HCT116 (cell line): ENCODE results near the gene LCE1C. TPM values are rescaled to one million over a fixed set of nuclear protein-coding genes. Genes with fewer than 3 reads are reported as not detected.

Experiments used
- ATAC-seq: fragments of 200-7000 bp; cut with Tn5 transposase; 2 replicates; pipeline ENCODE4 v1.9.1; 2020; ENCODE audit warnings: mild to moderate bottlenecking, moderate library complexity
- BruUV-seq: library from RNA; stranded (reverse); fragments of 400-500 nt; replicated peaks from 2 replicates; lab custom pipeline; 2021; lab: Mats Ljungman, UMichigan
- CTCF ChIA-PET: fragments of 300-600 bp; sonication (Branson Sonifier 250); formaldehyde crosslinking; loops from one replicate; lab custom pipeline; 2021; ENCODE audit warnings: antibody characterized with exemption; lab: Charles Lee
- POLR2A ChIA-PET: fragments of 300-600, 350-600 bp; sonication (Branson Sonifier 250); formaldehyde crosslinking; loops from one replicate; lab custom pipeline; 2021; ENCODE audit warnings: antibody characterized with exemption; lab: Charles Lee
- RAD21 ChIA-PET, 2 experiments: fragments of 300-600 bp; sonication (Branson Sonifier 250); formaldehyde crosslinking; loops; one replicate each; lab custom pipeline; 2023; ENCODE audit warnings: low total read pairs in 2 of 2; ENCODE audit not compliant: uncharacterized antibody in 2 of 2, unreplicated experiment in 2 of 2, low non-redundant PET in 1 of 2; lab: Charles Lee
- DNase-seq: peaks from one replicate; pipeline ENCODE4 v3.0.0-alpha.2; 2010; ENCODE audit warnings: low read depth, low spot score
- H2AFZ ChIP-seq: fragments of 200-600 bp; shearing (Covaris generic), sonication (generic); 2 replicates; pipeline ENCODE4 v1.6.1; 2017; ENCODE audit warnings: low read depth, mixed run types, mixed read lengths, antibody characterized with exemption, low read length; ENCODE audit not compliant: poor library complexity, severe bottlenecking
- H3K27ac ChIP-seq: 2 replicates; pipeline ENCODE4 v1.5.1; 2012; ENCODE audit warnings: low read depth, low read length
- H3K27me3 ChIP-seq: fragments of 200-600 bp; sonication (generic); 2 replicates; pipeline ENCODE4 v1.6.1; 2016; ENCODE audit warnings: mixed run types, low read length, mixed read lengths; ENCODE audit not compliant: insufficient read depth
- H3K36me3 ChIP-seq, 2 experiments: fragments of 200-500 bp in 1 of 2; fragments of 200-600 bp in 1 of 2; sonication (Bioruptor generic) in 1 of 2; sonication (generic) in 1 of 2; 2 replicates each; pipeline versions ENCODE4 v1.5.1 to v1.6.1; 2014 to 2016; ENCODE audit warnings: low read length in 2 of 2, inconsistent platforms in 1 of 2, mixed read lengths in 1 of 2, mixed run types in 1 of 2; ENCODE audit not compliant: insufficient read depth in 2 of 2, control insufficient read depth in 1 of 2
- H3K4me1 ChIP-seq, 2 experiments: fragments of 200-600 bp in 1 of 2; sonication (generic) in 1 of 2; 2 replicates each; pipeline versions ENCODE4 v1.5.1 to v1.6.1; 2012 to 2017; ENCODE audit warnings: low read length in 2 of 2, inconsistent platforms in 1 of 2, mild to moderate bottlenecking in 1 of 2, mixed read lengths in 1 of 2, mixed run types in 1 of 2, moderate library complexity in 1 of 2; ENCODE audit not compliant: insufficient read depth in 2 of 2, control insufficient read depth in 1 of 2
- H3K4me2 ChIP-seq: fragments of 200-600 bp; sonication (generic); 2 replicates; pipeline ENCODE4 v1.6.1; 2017; ENCODE audit warnings: mixed run types, low read length, mixed read lengths
- H3K4me3 ChIP-seq, 2 experiments: fragments of 200-600 bp in 1 of 2; sonication (generic) in 1 of 2; replicated peaks in 1 of 2; 2 replicates each; pipeline ENCODE4 v1.5.1; 2011 to 2016; ENCODE audit warnings: low read length in 2 of 2, control low read depth in 1 of 2, low read depth in 1 of 2, mild to moderate bottlenecking in 1 of 2, mixed read lengths in 1 of 2, mixed run types in 1 of 2
- H3K79me2 ChIP-seq: fragments of 200-600 bp; sonication (generic); 2 replicates; pipeline ENCODE4 v1.6.1; 2017; ENCODE audit warnings: mild to moderate bottlenecking, mixed run types, low read length, moderate library complexity, mixed read lengths; ENCODE audit not compliant: insufficient read depth
- H3K9ac ChIP-seq: fragments of 200-600 bp; sonication (generic); 2 replicates; pipeline ENCODE4 v1.6.1; 2016; ENCODE audit warnings: low read length, mixed read lengths
- H3K9me2 ChIP-seq: fragments of 200-600 bp; sonication (generic), shearing (Covaris generic); 2 replicates; pipeline ENCODE4 v1.6.1; 2017; ENCODE audit warnings: mixed run types, mild to moderate bottlenecking, moderate library complexity; ENCODE audit not compliant: insufficient read depth
- H3K9me3 ChIP-seq, 2 experiments: fragments of 200-500 bp in 1 of 2; fragments of 200-600 bp in 1 of 2; sonication (Bioruptor generic) in 1 of 2; sonication (generic) in 1 of 2; 2 replicates each; pipeline ENCODE4 v1.6.1; 2014 to 2017; ENCODE audit warnings: low read length in 2 of 2, mixed read lengths in 2 of 2, inconsistent platforms in 1 of 2, low read depth in 1 of 2, mild to moderate bottlenecking in 1 of 2, mixed run types in 1 of 2, moderate library complexity in 1 of 2; ENCODE audit not compliant: control insufficient read depth in 1 of 2, insufficient read depth in 1 of 2
- H4K20me1 ChIP-seq: fragments of 200-600 bp; sonication (generic), shearing (Covaris generic); 2 replicates; pipeline ENCODE4 v1.6.1; 2017; ENCODE audit warnings: mixed run types, mild to moderate bottlenecking, moderate library complexity; ENCODE audit not compliant: insufficient read depth
- CBX3 ChIP-seq: IDR thresholded peaks from 2 replicates; pipeline ENCODE4 v1.6.1; 2012; ENCODE audit warnings: low read depth
- CEBPB ChIP-seq: IDR thresholded peaks from 2 replicates; pipeline ENCODE4 v1.6.1; 2012; ENCODE audit warnings: low read depth
- ELF1 ChIP-seq: IDR thresholded peaks from 2 replicates; pipeline ENCODE4 v1.6.1; 2012; ENCODE audit warnings: low read depth, borderline replicate concordance
- FOSL1 ChIP-seq: IDR thresholded peaks from 2 replicates; pipeline ENCODE4 v1.6.1; 2012; ENCODE audit warnings: low read depth
- POLR2A ChIP-seq: IDR thresholded peaks from 2 replicates; pipeline ENCODE4 v1.7.0; 2011; ENCODE audit warnings: borderline replicate concordance; ENCODE audit not compliant: insufficient read depth, insufficient read length; ENCODE audit errors: extremely low read depth
- RAD21 ChIP-seq: IDR thresholded peaks from 2 replicates; pipeline ENCODE4 v1.6.1; 2012; ENCODE audit warnings: low read depth, mild to moderate bottlenecking
- REST ChIP-seq: IDR thresholded peaks from 2 replicates; pipeline ENCODE4 v1.6.1; 2012; ENCODE audit warnings: low read depth
- SIN3A ChIP-seq: IDR thresholded peaks from 2 replicates; pipeline ENCODE4 v1.6.1; 2012; ENCODE audit warnings: low read depth
- SRF ChIP-seq: IDR thresholded peaks from 2 replicates; pipeline ENCODE4 v1.6.1; 2012; ENCODE audit warnings: low read depth
- YY1 ChIP-seq: IDR thresholded peaks from 2 replicates; pipeline ENCODE4 v1.6.1; 2011; ENCODE audit warnings: low read length, low read depth, moderate library complexity, mild to moderate bottlenecking; ENCODE audit not compliant: insufficient replicate concordance; ENCODE audit errors: extremely low read depth
- ZBTB33 ChIP-seq: IDR thresholded peaks from 2 replicates; pipeline ENCODE4 v1.6.1; 2011; ENCODE audit warnings: mild to moderate bottlenecking, low read length, moderate library complexity; ENCODE audit not compliant: insufficient replicate concordance; ENCODE audit errors: extremely low read depth
- ZFX ChIP-seq: fragments of 450-650 bp; IDR thresholded peaks from 2 replicates; pipeline ENCODE4 v1.6.1; 2017
- intact Hi-C: fragments of 100-400 bp; cut with micrococcal nuclease; formaldehyde crosslinking; loops from 2 replicates; pipeline ENCODE4 v1.10.0; 2022
- total RNA-seq: library from RNA; stranded (reverse); gene quantifications from one replicate; pipeline ENCODE4 v1.2.1, GENCODE V29; 2021; ENCODE audit not compliant: unreplicated experiment
- TF ChIP-seq, protein P1 (sequence below): IDR thresholded peaks from 2 replicates; pipeline ENCODE4 v1.6.1; 2012

Gene LCE1C
- total RNA-seq, 1 experiment from 2014 or later: not detected

- DNase-seq (no peak), ATAC-seq (no peak)
- no peak within 1 kb of the TSS for H3K4me2 ChIP-seq
- no peak within 1 kb of the TSS for H3K4me3 ChIP-seq
- H3K9me2 ChIP-seq: no peaks in the 10 kb centered on the region
- no peak within 1 kb of the TSS for H3K9ac ChIP-seq
- TF ChIP-seq SIN3A: no peak
- no peak for TF ChIP-seq SRF
- no peak for TF ChIP-seq FOSL1
- no peak for TF ChIP-seq ZBTB33
- no peak for TF ChIP-seq POLR2A
- no peak for TF ChIP-seq ELF1
- no peak for TF ChIP-seq CEBPB
- TF ChIP-seq YY1: no peak
- no peak for TF ChIP-seq CBX3
- TF ChIP-seq ZFX: no peak
- TF ChIP-seq, protein P1, sequence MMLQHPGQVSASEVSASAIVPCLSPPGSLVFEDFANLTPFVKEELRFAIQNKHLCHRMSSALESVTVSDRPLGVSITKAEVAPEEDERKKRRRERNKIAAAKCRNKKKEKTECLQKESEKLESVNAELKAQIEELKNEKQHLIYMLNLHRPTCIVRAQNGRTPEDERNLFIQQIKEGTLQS: no peak
- TF ChIP-seq RAD21: no peak
- no peak for TF ChIP-seq REST
- ChIA-PET CTCF (no interaction called here), POLR2A (no interaction called here), RAD21 (no interaction called here)
- no peaks in the 10 kb centered on the region for H4K20me1 ChIP-seq
- no peaks in the 10 kb centered on the region for H3K4me1 ChIP-seq
- BruUV-seq: no TSS peak
- intact Hi-C loops: no loop called here
- no peak within 1 kb of the TSS for H2AFZ ChIP-seq
- H3K9me3 ChIP-seq: no peaks in the 10 kb centered on the region
- H3K36me3 ChIP-seq: no peaks in the 10 kb centered on the region
- peaks cover 20% of the 10 kb centered on the region for H3K27me3 ChIP-seq
- H3K79me2 ChIP-seq: no peaks in the 10 kb centered on the region
- no peak within 1 kb of the TSS for H3K27ac ChIP-seq
Measured at GRCh38 chr1:152796421-152796820, 10.0 kb downstream of the LCE1C start, which contains the start of gene LCE1D. Gene LCE1D (plus strand): TSS chr1:152796721. CDS start chr1:152797795, 1,074 bp downstream.
